CD4-positive, alpha-beta T cell treated with Interferon gamma for 1 hour (primary cell): Measurements from ENCODE around the gene KCTD2.
A peak's percentile ranks its signal among the peaks of the same experiment; 100 is the strongest.

Experiments
- DNase-seq: peaks from one replicate; pipeline ENCODE4 v3.0.0-alpha.2; 2020

KCTD2 gene

GRCh38 chr17:75102385-75102821 is 55.4 kb downstream of the KCTD2 start:
- DNase-seq = peak; percentile 35

GRCh38 chr17:75103601-75104554 is 56.9 kb downstream of the KCTD2 start:
- no peak for DNase-seq

DNA sequence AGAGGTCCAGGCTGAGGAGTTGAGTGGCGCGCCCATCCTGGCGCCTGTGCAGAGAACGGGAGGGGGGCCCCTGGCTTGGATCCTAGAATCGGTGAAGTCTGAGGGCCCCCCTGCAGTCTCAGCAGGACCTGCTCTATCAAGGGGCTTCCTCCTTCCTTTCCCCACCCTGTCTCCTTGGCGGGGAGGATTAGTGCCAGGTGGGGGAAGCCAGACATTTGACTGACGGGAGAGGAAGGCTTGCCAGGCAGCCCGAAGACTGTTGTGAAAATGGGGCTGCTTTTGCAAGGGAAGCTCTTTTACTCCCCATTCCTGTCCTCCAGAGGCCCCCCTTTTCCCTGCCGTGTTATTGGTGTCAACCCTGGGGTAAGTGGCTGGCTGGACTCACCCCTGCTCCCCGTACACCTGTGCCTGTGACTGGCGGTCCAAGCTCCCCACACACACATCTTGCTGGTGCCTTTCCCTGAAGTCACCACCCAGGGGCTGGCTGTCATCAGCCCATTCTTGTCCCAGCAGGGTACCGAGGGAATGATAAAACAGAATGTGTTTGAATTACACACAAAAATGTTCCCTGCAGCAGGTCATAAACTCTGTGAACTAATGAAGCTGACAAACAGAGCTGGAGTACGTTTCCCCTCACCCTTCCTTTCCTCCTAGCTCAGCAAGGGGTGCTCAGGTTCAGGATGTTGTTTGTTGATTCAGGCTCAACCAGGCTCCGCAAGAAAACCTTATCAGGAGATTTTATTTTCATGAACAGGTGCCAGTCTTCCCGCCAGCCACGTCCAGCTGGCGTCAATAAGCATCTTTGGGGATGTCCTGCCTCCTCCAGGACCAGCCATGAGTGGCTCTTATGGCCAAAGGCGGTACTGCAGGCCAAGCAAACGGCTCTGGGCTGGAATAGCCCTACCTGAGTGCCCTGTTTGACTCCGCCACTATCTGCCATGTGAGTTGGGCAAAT is 58.4 kb downstream of the KCTD2 start:
- DNase-seq = no peak

GRCh38 chr17:75108193-75108592 is 61.2 kb downstream of the KCTD2 start:
- DNase-seq = no peak

GRCh38 chr17:75109046-75109406 is 62.0 kb downstream of the KCTD2 start:
- DNase-seq = no peak

DNA sequence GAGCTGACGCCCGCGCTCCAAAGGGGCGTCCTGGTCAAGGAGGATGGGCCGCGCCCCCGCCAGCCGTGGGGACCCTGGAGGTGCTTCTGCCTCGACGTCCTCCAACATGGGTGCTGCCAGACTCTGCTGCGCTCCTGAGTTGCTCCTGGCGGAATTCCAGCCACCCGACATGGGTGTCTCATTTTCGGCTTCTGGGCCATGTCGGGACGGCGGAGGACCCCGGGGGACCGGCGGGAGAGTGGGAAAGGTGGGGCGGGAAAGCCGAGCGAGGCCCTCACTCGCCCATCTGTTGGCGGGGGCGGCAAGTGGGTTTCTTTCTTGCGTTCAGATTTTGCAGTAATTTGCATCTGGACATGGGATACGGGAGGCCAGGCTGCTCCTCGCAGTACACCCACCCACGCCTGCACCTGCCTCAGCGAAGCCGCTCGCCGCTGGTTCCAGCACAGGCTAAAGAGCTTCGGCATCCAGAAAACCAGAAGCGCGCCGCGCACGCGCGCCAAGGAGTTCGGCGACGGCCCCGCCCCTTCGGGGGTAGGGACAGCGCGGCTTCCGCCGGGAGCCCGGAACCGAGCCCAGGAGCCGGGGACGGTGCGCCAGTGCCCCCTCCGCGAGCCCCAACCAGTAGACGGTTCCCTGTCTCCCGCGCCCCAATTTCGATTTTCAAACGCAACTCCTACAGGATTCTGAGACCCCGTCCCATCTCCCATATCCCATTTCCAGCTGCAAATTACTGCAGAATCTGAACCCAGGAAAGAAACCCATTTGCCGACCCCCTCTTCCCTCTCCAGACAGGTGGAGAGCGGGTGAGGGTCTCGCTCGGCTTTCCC is 62.6 kb downstream of the KCTD2 start, which contains the start of gene ARMC7:
ARMC7 (plus strand) TSS at position 563 of the 827 bp plus-strand sequence. CDS start 320 bp downstream, outside the sequence.
- peak; percentile 89 for DNase-seq

- DNase-seq = no peak
These were observed 63.4 kb downstream of the KCTD2 start for GRCh38 chr17:75110234-75110937.

DNA sequence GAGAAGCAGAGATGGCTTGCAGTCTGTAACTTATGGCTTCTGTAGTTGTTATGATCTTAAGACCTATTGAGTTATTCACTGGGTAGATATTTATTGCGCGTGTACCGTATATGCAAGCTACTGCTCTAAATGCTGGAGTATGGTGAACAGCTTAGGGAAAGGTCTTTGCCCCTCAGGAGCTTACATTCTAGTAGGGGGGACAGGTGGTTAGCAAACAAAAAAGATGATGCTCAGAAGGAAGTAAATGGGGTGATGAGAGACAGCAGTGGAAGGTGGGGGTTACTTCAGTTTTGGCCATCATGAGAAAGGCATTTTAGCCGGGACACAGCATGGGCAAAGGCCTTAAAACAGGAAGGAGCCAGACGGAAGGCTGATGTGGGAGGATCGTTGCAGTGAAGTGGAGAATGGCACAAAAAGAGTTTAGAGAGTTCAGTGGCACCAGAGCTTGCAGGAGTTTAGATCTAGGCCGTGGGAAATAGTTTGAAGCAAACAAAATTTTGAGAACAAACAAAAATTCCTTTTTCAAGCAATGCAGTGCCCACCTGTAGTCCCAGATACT is 64.8 kb downstream of the KCTD2 start:
- DNase-seq = no peak

DNA sequence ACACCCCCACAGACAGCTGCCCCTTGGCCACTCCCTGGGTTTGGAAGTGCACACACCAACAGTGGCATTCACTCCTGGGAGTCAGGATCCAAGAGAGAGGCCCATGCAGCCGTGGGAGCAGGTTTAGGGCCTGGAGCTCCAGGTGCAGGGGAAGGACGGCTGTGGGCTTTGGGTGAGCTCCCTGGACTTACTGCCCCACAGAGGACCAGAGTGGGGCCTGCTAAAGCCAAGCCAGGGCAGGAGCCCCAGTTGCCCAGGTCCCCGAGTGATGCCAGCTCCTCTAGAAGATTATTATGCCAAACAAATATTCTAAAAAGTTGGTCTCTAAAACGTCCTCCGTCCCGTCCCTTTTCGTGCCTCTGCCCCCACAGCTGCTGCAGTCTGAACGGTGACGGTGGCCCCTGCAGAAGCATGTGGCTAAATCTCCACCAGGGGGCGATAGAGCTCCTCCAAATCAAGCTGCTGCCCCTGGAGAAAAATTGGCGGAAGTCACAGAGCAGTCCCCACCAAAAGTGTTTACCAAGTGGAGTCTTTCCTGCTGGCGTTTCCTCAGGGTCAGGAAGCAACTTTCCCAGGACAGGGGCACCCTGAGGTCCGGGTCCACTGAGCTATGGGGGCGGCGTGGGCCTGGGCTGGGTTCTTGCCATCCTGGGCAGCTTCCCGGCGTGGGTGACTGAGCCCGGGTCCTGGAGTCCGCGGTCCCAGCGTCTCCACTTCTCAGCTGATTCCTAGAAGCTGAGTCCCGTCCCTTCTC is 67.0 kb downstream of the KCTD2 start:
- peak; percentile 85 for DNase-seq

- no peak for DNase-seq
These were observed 67.7 kb downstream of the KCTD2 start for GRCh38 chr17:75114552-75115314.
